HepG2 (cell line): ENCODE results near the gene SLC38A2.

Experiments
- BHLHE40 ChIP-seq: IDR thresholded peaks from 2 replicates; pipeline ENCODE4 v1.6.1; 2011; ENCODE audit warnings: low read length, improper control_type of control experiment
- CTCF ChIP-seq: sonication (generic); formaldehyde crosslinking; IDR thresholded peaks from 2 replicates; pipeline ENCODE4 v1.5.0; 2020; ENCODE audit warnings: mild to moderate bottlenecking, missing genetic modification reagents, moderate library complexity
- GLMP ChIP-seq: sonication (generic); formaldehyde crosslinking; IDR thresholded peaks from 2 replicates; pipeline ENCODE4 v1.9.0; 2021; ENCODE audit warnings: missing genetic modification reagents, mild to moderate bottlenecking, borderline replicate concordance
- KAT2B ChIP-seq: fragments of 150-350 bp; IDR thresholded peaks from 2 replicates; pipeline ENCODE4 v1.6.1; 2014; ENCODE audit warnings: low read depth, low read length, borderline replicate concordance
- TCF12 ChIP-seq, 2 experiments: fragments of 450-650 bp in 1 of 2; sonication (generic) in 1 of 2; formaldehyde crosslinking in 1 of 2; IDR thresholded peaks; 2 replicates each; pipeline versions ENCODE4 v1.6.1 to v1.8.0; 2017 to 2022; ENCODE audit warnings: antibody characterized with exemption in 1 of 2, mild to moderate bottlenecking in 1 of 2, missing genetic modification reagents in 1 of 2, moderate library complexity in 1 of 2
- USF2 ChIP-seq, 2 experiments: sonication (generic) in 1 of 2; formaldehyde crosslinking in 1 of 2; IDR thresholded peaks; 2 replicates each; pipeline versions ENCODE4 v1.5.1 to v1.6.1; 2011 to 2020; ENCODE audit warnings: borderline replicate concordance in 1 of 2, low read depth in 1 of 2, low read length in 1 of 2, mild to moderate bottlenecking in 1 of 2, missing genetic modification reagents in 1 of 2, moderate library complexity in 1 of 2
- ZBTB21 ChIP-seq: sonication (generic); formaldehyde crosslinking; IDR thresholded peaks from 2 replicates; pipeline ENCODE4 v1.4.0; 2020; ENCODE audit warnings: missing genetic modification reagents
- ZNF207 ChIP-seq: fragments of 450-650 bp; IDR thresholded peaks from 2 replicates; pipeline ENCODE4 v1.6.1; 2016; ENCODE audit warnings: antibody characterized with exemption, borderline replicate concordance
- ZNF232 ChIP-seq: sonication (generic); formaldehyde crosslinking; IDR thresholded peaks from 2 replicates; pipeline ENCODE4 v1.4.0; 2020; ENCODE audit warnings: missing genetic modification reagents, borderline replicate concordance
- ZNF446 ChIP-seq: sonication (generic); formaldehyde crosslinking; IDR thresholded peaks from 2 replicates; pipeline ENCODE4 v1.5.0; 2020; ENCODE audit warnings: mild to moderate bottlenecking, missing genetic modification reagents
- ZNF644 ChIP-seq: IDR thresholded peaks from 2 replicates; pipeline ENCODE4 v1.6.1; 2016; ENCODE audit warnings: low read depth
- ZNF704 ChIP-seq: sonication (generic); formaldehyde crosslinking; IDR thresholded peaks from 2 replicates; pipeline ENCODE4 v1.8.1; 2023; ENCODE audit warnings: mild to moderate bottlenecking, inconsistent platforms, moderate library complexity, missing genetic modification reagents, borderline replicate concordance
- ZSCAN9 ChIP-seq: IDR thresholded peaks from 2 replicates; pipeline ENCODE4 v1.6.1; 2016; ENCODE audit warnings: borderline replicate concordance

GRCh38 chr12:46365951-46366379 is 6.6 kb downstream of the SLC38A2 start:
- no peak for TF ChIP-seq ZBTB21 (CRISPR knock-in tag)
- TF ChIP-seq KAT2B = no peak
- no peak for TF ChIP-seq BHLHE40
- TF ChIP-seq CTCF (CRISPR knock-in tag) = no peak
- TF ChIP-seq ZNF704 (CRISPR knock-in tag) = no peak
- no peak for TF ChIP-seq GLMP (CRISPR knock-in tag)
- TF ChIP-seq ZSCAN9 (CRISPR knock-in tag) = no peak
- TF ChIP-seq ZNF644 (CRISPR knock-in tag) = no peak
- no peak for TF ChIP-seq USF2 (IDR thresholded peaks at IDR 0.05; ENCODE audit: low read depth, low read length)
- no peak for TF ChIP-seq USF2 (CRISPR knock-in tag; IDR thresholded peaks at IDR 0.05; ENCODE audit: borderline replicate concordance)
- no peak for TF ChIP-seq ZNF232
- no peak for TF ChIP-seq TCF12 (IDR thresholded peaks at IDR 0.05)
- no peak for TF ChIP-seq TCF12 (CRISPR knock-in tag; IDR thresholded peaks at IDR 0.05)
- TF ChIP-seq ZNF446 (CRISPR knock-in tag) = no peak
- no peak for TF ChIP-seq ZNF207
